ENCODE results near the gene CHCHD3.

Gene CHCHD3

GRCh38 chr7:132861424-132861823, 220.5 kb downstream of the CHCHD3 start:
- no peak for DNase-seq
- H3K4me1 Mint-ChIP-seq: peaks cover 4% of the 10 kb centered on the region

GRCh38 chr7:132859199-132859598, 222.7 kb downstream of the CHCHD3 start:
- no peak overlapping the region for H3K4me3 Mint-ChIP-seq
- DNase-seq: no peak
- peaks cover 4% of the 10 kb centered on the region for H3K4me1 Mint-ChIP-seq
- H3K36me3 Mint-ChIP-seq: peaks cover 4% of the 10 kb centered on the region
- no peak overlapping the region for H3K27ac Mint-ChIP-seq
- CTCF ChIA-PET: no interaction called here
- H3K27me3 Mint-ChIP-seq: no peaks in the 10 kb centered on the region
- no peaks in the 10 kb centered on the region for H3K9me3 Mint-ChIP-seq

More at GRCh38 chr7:132861424-132861823, 220.5 kb downstream of the CHCHD3 start:
- Mint-ChIP-seq H3K9me3 (no peaks in the 10 kb centered on the region), H3K36me3 (peaks cover 4% of the 10 kb centered on the region), H3K27ac (no peak overlapping the region), H3K4me3 (no peak overlapping the region), H3K27me3 (no peaks in the 10 kb centered on the region)
- CTCF ChIA-PET: interaction anchor here (0.6 kb wide), 1 partner anchor 1211 kb away, joined by 3 read pairs; no protein-coding TSS in a partner anchor

GRCh38 chr7:132858760-132859159, 223.1 kb downstream of the CHCHD3 start:
- DNase-seq: no peak
- H3K9me3 Mint-ChIP-seq: no peaks in the 10 kb centered on the region
- no peaks in the 10 kb centered on the region for H3K27me3 Mint-ChIP-seq
- H3K36me3 Mint-ChIP-seq: peaks cover 4% of the 10 kb centered on the region
- H3K4me3 Mint-ChIP-seq: no peak overlapping the region
- CTCF ChIA-PET: no interaction called here
- no peak overlapping the region for H3K27ac Mint-ChIP-seq
- no peaks in the 10 kb centered on the region for H3K4me1 Mint-ChIP-seq

GRCh38 chr7:132858251-132858650, 223.6 kb downstream of the CHCHD3 start:
- no peaks in the 10 kb centered on the region for H3K27me3 Mint-ChIP-seq
- CTCF ChIA-PET: no interaction called here
- H3K4me3 Mint-ChIP-seq: no peak overlapping the region
- no peak for DNase-seq
- H3K36me3 Mint-ChIP-seq: peaks cover 4% of the 10 kb centered on the region
- no peak overlapping the region for H3K27ac Mint-ChIP-seq
- H3K4me1 Mint-ChIP-seq: no peaks in the 10 kb centered on the region
- H3K9me3 Mint-ChIP-seq: no peaks in the 10 kb centered on the region

GRCh38 chr7:132857703-132858102, 224.2 kb downstream of the CHCHD3 start:
- Mint-ChIP-seq H3K4me3 (no peak overlapping the region), H3K27ac (no peak overlapping the region), H3K27me3 (no peaks in the 10 kb centered on the region), H3K36me3 (peaks cover 4% of the 10 kb centered on the region), H3K4me1 (no peaks in the 10 kb centered on the region), H3K9me3 (no peaks in the 10 kb centered on the region)
- CTCF ChIA-PET: no interaction called here
- no peak for DNase-seq

- CTCF ChIA-PET: no interaction called here
- no peak for DNase-seq
- H3K27me3 Mint-ChIP-seq: no peaks in the 10 kb centered on the region
- no peaks in the 10 kb centered on the region for H3K4me1 Mint-ChIP-seq
- peaks cover 4% of the 10 kb centered on the region for H3K36me3 Mint-ChIP-seq
- H3K27ac Mint-ChIP-seq: no peak overlapping the region
- no peaks in the 10 kb centered on the region for H3K9me3 Mint-ChIP-seq
- no peak overlapping the region for H3K4me3 Mint-ChIP-seq
Observed at GRCh38 chr7:132857031-132857430, 224.9 kb downstream of the CHCHD3 start.

GRCh38 chr7:132856416-132856815, 225.5 kb downstream of the CHCHD3 start:
- Mint-ChIP-seq H3K27me3 (no peaks in the 10 kb centered on the region), H3K36me3 (peaks cover 5% of the 10 kb centered on the region), H3K4me1 (no peaks in the 10 kb centered on the region), H3K9me3 (no peaks in the 10 kb centered on the region), H3K27ac (no peak overlapping the region), H3K4me3 (no peak overlapping the region)
- CTCF ChIA-PET: no interaction called here
- DNase-seq: no peak

GRCh38 chr7:132855901-132856300, 226.0 kb downstream of the CHCHD3 start:
- Mint-ChIP-seq H3K9me3 (no peaks in the 10 kb centered on the region), H3K36me3 (peaks cover 6% of the 10 kb centered on the region), H3K4me3 (no peak overlapping the region), H3K27me3 (no peaks in the 10 kb centered on the region), H3K27ac (no peak overlapping the region), H3K4me1 (no peaks in the 10 kb centered on the region)
- CTCF ChIA-PET: no interaction called here
- no peak for DNase-seq

- H3K27ac Mint-ChIP-seq: no peak overlapping the region
- H3K27me3 Mint-ChIP-seq: no peaks in the 10 kb centered on the region
- no peak overlapping the region for H3K4me3 Mint-ChIP-seq
- CTCF ChIA-PET: no interaction called here
- H3K36me3 Mint-ChIP-seq: peaks cover 6% of the 10 kb centered on the region
- no peaks in the 10 kb centered on the region for H3K4me1 Mint-ChIP-seq
- no peak for DNase-seq
- H3K9me3 Mint-ChIP-seq: no peaks in the 10 kb centered on the region
Observed at GRCh38 chr7:132854238-132854637, 227.7 kb downstream of the CHCHD3 start.

GRCh38 chr7:132847376-132847775, 234.5 kb downstream of the CHCHD3 start:
- Mint-ChIP-seq H3K4me3 (no peak overlapping the region), H3K36me3 (peaks cover 2% of the 10 kb centered on the region)
- CTCF ChIA-PET: no interaction called here

GRCh38 chr7:132846086-132846485, 235.8 kb downstream of the CHCHD3 start:
- H3K27me3 Mint-ChIP-seq: no peaks in the 10 kb centered on the region
- no peak overlapping the region for H3K27ac Mint-ChIP-seq
- DNase-seq: no peak
- no peak overlapping the region for H3K4me3 Mint-ChIP-seq
- H3K4me1 Mint-ChIP-seq: no peaks in the 10 kb centered on the region
- no peaks in the 10 kb centered on the region for H3K9me3 Mint-ChIP-seq
- CTCF ChIA-PET: interaction anchor here (0.6 kb wide), 1 partner anchor 273 kb away, joined by 3 read pairs; no protein-coding TSS in a partner anchor
- no peaks in the 10 kb centered on the region for H3K36me3 Mint-ChIP-seq

More at GRCh38 chr7:132847376-132847775, 234.5 kb downstream of the CHCHD3 start:
- Mint-ChIP-seq H3K4me1 (no peaks in the 10 kb centered on the region), H3K27ac (no peak overlapping the region), H3K9me3 (no peaks in the 10 kb centered on the region), H3K27me3 (no peaks in the 10 kb centered on the region)
- no peak for DNase-seq

GRCh38 chr7:132842478-132842877, 239.4 kb downstream of the CHCHD3 start:
- Mint-ChIP-seq H3K4me3 (no peak overlapping the region), H3K9me3 (no peaks in the 10 kb centered on the region), H3K27me3 (no peaks in the 10 kb centered on the region), H3K4me1 (no peaks in the 10 kb centered on the region), H3K27ac (no peak overlapping the region), H3K36me3 (no peaks in the 10 kb centered on the region)
- no peak for DNase-seq
- CTCF ChIA-PET: no interaction called here

GRCh38 chr7:132840199-132840598, 241.7 kb downstream of the CHCHD3 start:
- no peaks in the 10 kb centered on the region for H3K27me3 Mint-ChIP-seq
- no peak for DNase-seq
- no peak overlapping the region for H3K27ac Mint-ChIP-seq
- H3K4me3 Mint-ChIP-seq: no peak overlapping the region
- H3K4me1 Mint-ChIP-seq: no peaks in the 10 kb centered on the region
- no peaks in the 10 kb centered on the region for H3K9me3 Mint-ChIP-seq
- peaks cover 12% of the 10 kb centered on the region for H3K36me3 Mint-ChIP-seq
- CTCF ChIA-PET: no interaction called here

GRCh38 chr7:132838313-132838712, 243.6 kb downstream of the CHCHD3 start:
- Mint-ChIP-seq H3K9me3 (no peaks in the 10 kb centered on the region), H3K27ac (no peak overlapping the region), H3K36me3 (peaks cover 12% of the 10 kb centered on the region), H3K27me3 (no peaks in the 10 kb centered on the region), H3K4me3 (no peak overlapping the region), H3K4me1 (no peaks in the 10 kb centered on the region)
- CTCF ChIA-PET: no interaction called here
- DNase-seq: no peak

- no peaks in the 10 kb centered on the region for H3K27me3 Mint-ChIP-seq
- H3K4me3 Mint-ChIP-seq: no peak overlapping the region
- DNase-seq: no peak
- no peaks in the 10 kb centered on the region for H3K9me3 Mint-ChIP-seq
- H3K27ac Mint-ChIP-seq: no peak overlapping the region
- no peaks in the 10 kb centered on the region for H3K4me1 Mint-ChIP-seq
- peaks cover 12% of the 10 kb centered on the region for H3K36me3 Mint-ChIP-seq
- CTCF ChIA-PET: no interaction called here
Observed at GRCh38 chr7:132837529-132837928, 244.4 kb downstream of the CHCHD3 start.

GRCh38 chr7:132836746-132837145, 245.1 kb downstream of the CHCHD3 start:
- no peaks in the 10 kb centered on the region for H3K9me3 Mint-ChIP-seq
- no peak overlapping the region for H3K4me3 Mint-ChIP-seq
- CTCF ChIA-PET: no interaction called here
- H3K27ac Mint-ChIP-seq: no peak overlapping the region
- H3K27me3 Mint-ChIP-seq: no peaks in the 10 kb centered on the region
- no peaks in the 10 kb centered on the region for H3K4me1 Mint-ChIP-seq
- H3K36me3 Mint-ChIP-seq: peaks cover 12% of the 10 kb centered on the region
- DNase-seq: no peak
